Measurements from ENCODE around the gene NXPH3.

GRCh38 chr17:49610883-49611584, 35.4 kb downstream of the NXPH3 start:
- no peak for TF ChIP-seq POLR2AphosphoS5 (IDR thresholded peaks at IDR 0.05; ENCODE audit: low read depth, low read length)
- TF ChIP-seq POLR2A (IDR thresholded peaks at IDR 0.05; ENCODE audit: low read depth, low read length), result no peak
- TF ChIP-seq TAF1 (IDR thresholded peaks at IDR 0.05; ENCODE audit: low read depth, low read length), result no peak
- TF ChIP-seq SPI1 (IDR thresholded peaks at IDR 0.05; ENCODE audit: low read depth, low read length), result no peak
- no peak for TF ChIP-seq PAX5 (IDR thresholded peaks at IDR 0.05; ENCODE audit: insufficient read depth, low read length, severe bottlenecking)

All from GM12891 (cell line).